Stimulated activated CD4-positive, alpha-beta T cell treated with anti-CD3 and anti-CD28 coated beads, Interleukin-2, amount 100 ng/mL, for 24 hours (primary cell): Measurements from ENCODE around the gene MAP2K5.
"Not testable (repeated sequence)": the region's sequence is repeated elsewhere in the genome, so short reads cannot be mapped to it uniquely, and the experiment has no call there.

Experiments
- DNase-seq, 2 donors: peaks; one replicate each; pipeline ENCODE4 v3.0.0-alpha.2; 2020

The MAP2K5 gene

GRCh38 chr15:67605871-67606270 is 63.4 kb downstream of the MAP2K5 start:
- no peak for DNase-seq

GRCh38 chr15:67606742-67607141 is 64.2 kb downstream of the MAP2K5 start:
- no peak for DNase-seq

GRCh38 chr15:67607329-67607728 is 64.8 kb downstream of the MAP2K5 start:
- no peak for DNase-seq

- no peak for DNase-seq
These were observed 65.6 kb downstream of the MAP2K5 start for GRCh38 chr15:67607959-67608637.

- no peak for DNase-seq
These were observed 66.1 kb downstream of the MAP2K5 start for GRCh38 chr15:67608638-67608959.

GRCh38 chr15:67611370-67612369 is 69.2 kb downstream of the MAP2K5 start:
- no peak for DNase-seq

GRCh38 chr15:67613211-67613610 is 70.7 kb downstream of the MAP2K5 start:
- DNase-seq = no peak

GRCh38 chr15:67613708-67614107 is 71.2 kb downstream of the MAP2K5 start:
- no peak for DNase-seq

- DNase-seq = not testable (repeated sequence)
These were observed 72.6 kb downstream of the MAP2K5 start for GRCh38 chr15:67615131-67615534.

GRCh38 chr15:67618297-67618696 is 75.8 kb downstream of the MAP2K5 start:
- DNase-seq = no peak

GRCh38 chr15:67622110-67622509 is 79.6 kb downstream of the MAP2K5 start:
- DNase-seq = no peak

- no peak for DNase-seq
These were observed 89.8 kb downstream of the MAP2K5 start for GRCh38 chr15:67632261-67632660.

- not testable (repeated sequence) for DNase-seq
These were observed 93.4 kb downstream of the MAP2K5 start for GRCh38 chr15:67635950-67636349.

GRCh38 chr15:67639591-67639990 is 97.1 kb downstream of the MAP2K5 start:
- no peak for DNase-seq

- DNase-seq = no peak
These were observed 99.0 kb downstream of the MAP2K5 start for GRCh38 chr15:67641453-67641852.

- no peak for DNase-seq
These were observed 104.3 kb downstream of the MAP2K5 start for GRCh38 chr15:67646847-67647246.

GRCh38 chr15:67652586-67652985 is 110.1 kb downstream of the MAP2K5 start:
- DNase-seq = no peak

- no peak for DNase-seq
These were observed 117.9 kb downstream of the MAP2K5 start for GRCh38 chr15:67660446-67660845.

- DNase-seq = no peak
These were observed 118.5 kb downstream of the MAP2K5 start for GRCh38 chr15:67660874-67661606.

GRCh38 chr15:67670647-67671305 is 128.3 kb downstream of the MAP2K5 start:
- no peak for DNase-seq

- DNase-seq = not testable (repeated sequence)
These were observed 130.3 kb downstream of the MAP2K5 start for GRCh38 chr15:67672834-67673233.

GRCh38 chr15:67674983-67675382 is 132.5 kb downstream of the MAP2K5 start:
- DNase-seq = no peak

- DNase-seq = no peak
These were observed 135.6 kb downstream of the MAP2K5 start for GRCh38 chr15:67678089-67678488.
